Measurements from ENCODE around the gene HDAC2.
"Not testable (repeated sequence)": the region's sequence is repeated elsewhere in the genome, so short reads cannot be mapped to it uniquely, and the experiment has no call there.

HDAC2 gene

GRCh38 chr6:113995634-113996033 is 24.7 kb upstream of the HDAC2 start:
- Histone ChIP-seq H3K4me3 (no peak overlapping the region), H3K36me3 (replicated peaks) (no peaks in the 10 kb centered on the region), H3K27me3 (ENCODE audit: low read depth) (no peaks in the 10 kb centered on the region), H3K4me1 (peaks cover 10% of the 10 kb centered on the region), H3K9me3 (no peaks in the 10 kb centered on the region)
- in situ Hi-C loops (cut with MboI; ENCODE audit: low sequenced_read_pairs): loop anchor here (25.0 kb wide), 1 partner anchor 317 kb away; no protein-coding TSS in a partner anchor
- peak; percentile 44 to 48 for DNase-seq (ENCODE audit: low spot score in 2 of 2)

- H3K36me3 ChIP-seq (replicated peaks): no peaks in the 10 kb centered on the region
- in situ Hi-C loops (cut with MboI; ENCODE audit: low sequenced_read_pairs): loop anchor here (25.0 kb wide), 1 partner anchor 317 kb away; no protein-coding TSS in a partner anchor
- peaks cover 10% of the 10 kb centered on the region for H3K4me1 ChIP-seq
- no peaks in the 10 kb centered on the region for H3K27me3 ChIP-seq (ENCODE audit: low read depth)
- DNase-seq (ENCODE audit: low spot score in 2 of 2): peak; percentile 81 to 93
- no peak overlapping the region for H3K4me3 ChIP-seq
- no peaks in the 10 kb centered on the region for H3K9me3 ChIP-seq
Observed at GRCh38 chr6:113994934-113995342, 24.0 kb upstream of the HDAC2 start.

- Histone ChIP-seq H3K36me3 (replicated peaks) (no peaks in the 10 kb centered on the region), H3K9me3 (no peaks in the 10 kb centered on the region), H3K27me3 (ENCODE audit: low read depth) (no peaks in the 10 kb centered on the region), H3K4me3 (no peak overlapping the region), H3K4me1 (no peaks in the 10 kb centered on the region)
- no peak for DNase-seq (ENCODE audit: low spot score in 2 of 2)
- in situ Hi-C loops (cut with MboI; ENCODE audit: low sequenced_read_pairs): loop anchor here (25.0 kb wide), 1 partner anchor 323 kb away; no protein-coding TSS in a partner anchor
Observed at GRCh38 chr6:113989675-113990074, 18.7 kb upstream of the HDAC2 start.

- DNase-seq (ENCODE audit: low spot score in 2 of 2); H3K4me3 ChIP-seq; H3K36me3 ChIP-seq (replicated peaks); H3K4me1 ChIP-seq; H3K27me3 ChIP-seq (ENCODE audit: low read depth); H3K9me3 ChIP-seq: not testable (repeated sequence)
- in situ Hi-C loops (cut with MboI; ENCODE audit: low sequenced_read_pairs): loop anchor here (25.0 kb wide), 1 partner anchor 330 kb away; no protein-coding TSS in a partner anchor
Observed at GRCh38 chr6:113982675-113983074, 11.7 kb upstream of the HDAC2 start.

- Histone ChIP-seq H3K9me3 (no peaks in the 10 kb centered on the region), H3K36me3 (replicated peaks) (no peaks in the 10 kb centered on the region), H3K4me3 (no peak overlapping the region), H3K27me3 (ENCODE audit: low read depth) (no peaks in the 10 kb centered on the region), H3K4me1 (no peaks in the 10 kb centered on the region)
- DNase-seq (ENCODE audit: low spot score in 2 of 2): no peak
- in situ Hi-C loops (cut with MboI; ENCODE audit: low sequenced_read_pairs): loop anchor here (25.0 kb wide), 1 partner anchor 330 kb away; no protein-coding TSS in a partner anchor
Observed at GRCh38 chr6:113982055-113982550, 11.2 kb upstream of the HDAC2 start.

- Histone ChIP-seq H3K36me3 (replicated peaks) (no peaks in the 10 kb centered on the region), H3K4me1 (no peaks in the 10 kb centered on the region), H3K4me3 (no peak overlapping the region), H3K27me3 (ENCODE audit: low read depth) (no peaks in the 10 kb centered on the region), H3K9me3 (no peaks in the 10 kb centered on the region)
- peak; percentile 57 to 70 for DNase-seq (ENCODE audit: low spot score in 2 of 2)
- in situ Hi-C loops (cut with MboI; ENCODE audit: low sequenced_read_pairs): loop anchor here (25.0 kb wide), 1 partner anchor 331 kb away; no protein-coding TSS in a partner anchor
Observed at GRCh38 chr6:113980937-113981554, 10.1 kb upstream of the HDAC2 start.

GRCh38 chr6:113979937-113980336 is 9.0 kb upstream of the HDAC2 start:
- in situ Hi-C loops (cut with MboI; ENCODE audit: low sequenced_read_pairs): loop anchor here (25.0 kb wide), 1 partner anchor 332 kb away; no protein-coding TSS in a partner anchor
- no peak for DNase-seq (ENCODE audit: low spot score in 2 of 2)
- no peaks in the 10 kb centered on the region for H3K4me1 ChIP-seq
- no peaks in the 10 kb centered on the region for H3K36me3 ChIP-seq (replicated peaks)
- no peaks in the 10 kb centered on the region for H3K9me3 ChIP-seq
- no peak overlapping the region for H3K4me3 ChIP-seq
- no peaks in the 10 kb centered on the region for H3K27me3 ChIP-seq (ENCODE audit: low read depth)

- H3K9me3 ChIP-seq: no peaks in the 10 kb centered on the region
- DNase-seq (ENCODE audit: low spot score in 2 of 2): no peak
- H3K36me3 ChIP-seq (replicated peaks): no peaks in the 10 kb centered on the region
- in situ Hi-C loops (cut with MboI; ENCODE audit: low sequenced_read_pairs): loop anchor here (25.0 kb wide), 1 partner anchor 334 kb away; no protein-coding TSS in a partner anchor
- H3K4me3 ChIP-seq: no peak overlapping the region
- H3K27me3 ChIP-seq (ENCODE audit: low read depth): no peaks in the 10 kb centered on the region
- no peaks in the 10 kb centered on the region for H3K4me1 ChIP-seq
Observed at GRCh38 chr6:113978084-113978675, 7.2 kb upstream of the HDAC2 start.

- Histone ChIP-seq H3K4me3 (no peak overlapping the region), H3K36me3 (replicated peaks) (no peaks in the 10 kb centered on the region), H3K27me3 (ENCODE audit: low read depth) (no peaks in the 10 kb centered on the region), H3K4me1 (no peaks in the 10 kb centered on the region), H3K9me3 (no peaks in the 10 kb centered on the region)
- DNase-seq (ENCODE audit: low spot score in 2 of 2): no peak
- in situ Hi-C loops (cut with MboI; ENCODE audit: low sequenced_read_pairs): loop anchor here (25.0 kb wide), 1 partner anchor 335 kb away; no protein-coding TSS in a partner anchor
Observed at GRCh38 chr6:113976806-113977205, 5.9 kb upstream of the HDAC2 start.

GRCh38 chr6:113971741-113972140 is 793 bp upstream of the HDAC2 start:
- peak overlapping the region; percentile 97 for H3K4me3 ChIP-seq
- DNase-seq (ENCODE audit: low spot score in 2 of 2): no peak

GRCh38 chr6:113969888-113970804 is 802 bp downstream of the HDAC2 start:
- no peaks in the 10 kb centered on the region for H3K27me3 ChIP-seq (ENCODE audit: low read depth)
- in situ Hi-C loops (cut with MboI; ENCODE audit: low sequenced_read_pairs): no loop called here
- no peaks in the 10 kb centered on the region for H3K36me3 ChIP-seq (replicated peaks)
- DNase-seq (ENCODE audit: low spot score in 2 of 2): peak; percentile 76 to 78
- no peaks in the 10 kb centered on the region for H3K9me3 ChIP-seq
- H3K4me1 ChIP-seq: peaks cover 20% of the 10 kb centered on the region
- peak overlapping the region; percentile 97 for H3K4me3 ChIP-seq

More at GRCh38 chr6:113971741-113972140, 793 bp upstream of the HDAC2 start:
- Histone ChIP-seq H3K36me3 (replicated peaks) (no peaks in the 10 kb centered on the region), H3K9me3 (no peaks in the 10 kb centered on the region), H3K4me1 (peaks cover 20% of the 10 kb centered on the region), H3K27me3 (ENCODE audit: low read depth) (no peaks in the 10 kb centered on the region)
- in situ Hi-C loops (cut with MboI; ENCODE audit: low sequenced_read_pairs): no loop called here

- in situ Hi-C loops (cut with MboI; ENCODE audit: low sequenced_read_pairs): no loop called here
- H3K4me1 ChIP-seq: peaks cover 20% of the 10 kb centered on the region
- H3K4me3 ChIP-seq: peak overlapping the region; percentile 97
Observed at GRCh38 chr6:113968472-113968871, 2.5 kb downstream of the HDAC2 start.

GRCh38 chr6:113967777-113968176 is 3.2 kb downstream of the HDAC2 start:
- H3K36me3 ChIP-seq (replicated peaks): no peaks in the 10 kb centered on the region
- in situ Hi-C loops (cut with MboI; ENCODE audit: low sequenced_read_pairs): no loop called here
- H3K27me3 ChIP-seq (ENCODE audit: low read depth): no peaks in the 10 kb centered on the region
- H3K4me3 ChIP-seq: no peak overlapping the region
- peaks cover 20% of the 10 kb centered on the region for H3K4me1 ChIP-seq
- H3K9me3 ChIP-seq: no peaks in the 10 kb centered on the region
- DNase-seq (ENCODE audit: low spot score in 2 of 2): no peak

More at GRCh38 chr6:113968472-113968871, 2.5 kb downstream of the HDAC2 start:
- Histone ChIP-seq H3K27me3 (ENCODE audit: low read depth) (no peaks in the 10 kb centered on the region), H3K9me3 (no peaks in the 10 kb centered on the region), H3K36me3 (replicated peaks) (no peaks in the 10 kb centered on the region)
- no peak for DNase-seq (ENCODE audit: low spot score in 2 of 2)
